WI38 (cell line): ENCODE data around the gene NSUN7.

Source experiments
- H3K4me3 ChIP-seq: 2 replicates; pipeline ENCODE4 v1.5.1; 2011; ENCODE audit warnings: low read depth, mild to moderate bottlenecking, control low read depth, low read length
- TF ChIP-seq, protein P1 (sequence below): IDR thresholded peaks from 2 replicates; pipeline ENCODE4 v1.5.1; 2012; ENCODE audit warnings: low read depth, mild to moderate bottlenecking, control low read depth, low read length

NSUN7 gene

GRCh38 chr4:40828661-40829060 is 78.9 kb downstream of the NSUN7 start:
- H3K4me3 ChIP-seq: no peak overlapping the region

GRCh38 chr4:40829586-40829985 is 79.8 kb downstream of the NSUN7 start:
- no peak overlapping the region for H3K4me3 ChIP-seq
- TF ChIP-seq, protein P1, sequence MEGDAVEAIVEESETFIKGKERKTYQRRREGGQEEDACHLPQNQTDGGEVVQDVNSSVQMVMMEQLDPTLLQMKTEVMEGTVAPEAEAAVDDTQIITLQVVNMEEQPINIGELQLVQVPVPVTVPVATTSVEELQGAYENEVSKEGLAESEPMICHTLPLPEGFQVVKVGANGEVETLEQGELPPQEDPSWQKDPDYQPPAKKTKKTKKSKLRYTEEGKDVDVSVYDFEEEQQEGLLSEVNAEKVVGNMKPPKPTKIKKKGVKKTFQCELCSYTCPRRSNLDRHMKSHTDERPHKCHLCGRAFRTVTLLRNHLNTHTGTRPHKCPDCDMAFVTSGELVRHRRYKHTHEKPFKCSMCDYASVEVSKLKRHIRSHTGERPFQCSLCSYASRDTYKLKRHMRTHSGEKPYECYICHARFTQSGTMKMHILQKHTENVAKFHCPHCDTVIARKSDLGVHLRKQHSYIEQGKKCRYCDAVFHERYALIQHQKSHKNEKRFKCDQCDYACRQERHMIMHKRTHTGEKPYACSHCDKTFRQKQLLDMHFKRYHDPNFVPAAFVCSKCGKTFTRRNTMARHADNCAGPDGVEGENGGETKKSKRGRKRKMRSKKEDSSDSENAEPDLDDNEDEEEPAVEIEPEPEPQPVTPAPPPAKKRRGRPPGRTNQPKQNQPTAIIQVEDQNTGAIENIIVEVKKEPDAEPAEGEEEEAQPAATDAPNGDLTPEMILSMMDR: no peak

More at GRCh38 chr4:40828661-40829060, 78.9 kb downstream of the NSUN7 start:
- TF ChIP-seq, protein P1: no peak

- TF ChIP-seq, protein P1: no peak
- H3K4me3 ChIP-seq: no peak overlapping the region
Observed at GRCh38 chr4:40831146-40831907, 81.6 kb downstream of the NSUN7 start.

DNA sequence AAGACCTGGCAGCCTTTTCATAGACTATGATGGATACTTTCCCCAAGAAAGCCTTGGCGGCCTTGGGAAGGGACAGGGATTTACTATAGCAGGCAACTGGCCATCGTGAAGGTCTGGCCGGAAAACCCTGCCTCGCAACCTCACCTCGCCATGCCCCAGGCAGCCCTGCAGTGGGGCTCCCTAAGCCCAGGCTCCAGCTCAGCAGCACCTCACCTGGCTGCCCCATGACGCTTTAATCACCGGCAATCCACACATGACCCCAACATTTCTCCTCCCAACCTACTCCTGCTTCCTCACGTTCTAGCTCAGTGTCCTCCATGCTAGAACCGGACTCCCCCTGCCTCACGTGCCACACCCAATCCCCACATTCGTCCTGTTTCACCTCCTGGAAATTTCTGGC is 82.4 kb downstream of the NSUN7 start:
- TF ChIP-seq, protein P1: no peak
- H3K4me3 ChIP-seq: no peak overlapping the region

DNA sequence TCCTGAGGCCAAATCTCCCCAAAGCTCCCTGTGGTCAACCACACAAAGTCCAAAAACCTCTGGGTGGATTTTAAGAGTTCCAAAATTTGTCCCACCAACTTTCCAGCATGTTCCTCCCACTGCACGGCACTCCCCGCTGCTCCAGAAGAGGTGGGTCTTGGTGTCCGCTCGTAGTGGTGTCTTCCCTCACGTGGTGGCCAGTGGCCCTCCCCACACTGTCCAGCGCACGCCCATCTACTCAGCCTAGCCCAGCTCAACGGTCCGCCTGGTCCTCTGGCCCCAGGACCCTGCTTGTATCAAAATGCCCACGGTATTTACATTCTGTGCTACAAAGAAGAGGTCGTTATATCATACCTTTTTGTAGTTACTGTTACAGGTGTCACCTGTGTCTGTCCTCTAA is 83.5 kb downstream of the NSUN7 start:
- H3K4me3 ChIP-seq: no peak overlapping the region
- TF ChIP-seq, protein P1: no peak

GRCh38 chr4:40837094-40837870 is 87.5 kb downstream of the NSUN7 start:
- TF ChIP-seq, protein P1: no peak
- no peak overlapping the region for H3K4me3 ChIP-seq

DNA sequence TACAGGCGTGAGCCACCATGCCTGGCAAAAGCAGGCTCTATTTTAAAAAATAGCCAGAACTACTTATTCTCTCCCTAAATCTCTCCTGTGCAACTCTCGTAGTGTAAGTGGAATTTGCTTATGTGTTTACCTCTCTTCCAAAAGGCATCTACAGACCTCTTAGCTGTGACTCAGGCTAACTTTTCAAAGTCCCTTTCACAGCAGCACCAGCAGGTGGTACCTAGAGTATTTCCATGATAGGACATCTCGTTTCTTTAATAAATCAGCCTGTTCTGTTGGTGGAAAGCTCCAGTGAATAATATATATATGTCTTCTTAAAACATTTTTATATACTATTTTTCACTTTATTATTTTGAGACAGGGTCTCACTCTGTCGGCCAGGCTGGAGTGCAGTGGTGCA is 89.0 kb downstream of the NSUN7 start:
- TF ChIP-seq, protein P1: no peak

More for the DNA sequence above, 89.0 kb downstream of the NSUN7 start:
- H3K4me3 ChIP-seq: no peak overlapping the region
